SK-N-MC (cell line): Measurements from ENCODE around the gene GMPS.

Experiments
- EZH2 ChIP-seq: fragments of 200-600 bp; sonication (generic); IDR thresholded peaks from one replicate; pipeline ENCODE4 v1.6.1; 2017; ENCODE audit warnings: antibody characterized with exemption
- FOXP2 ChIP-seq: optimal IDR thresholded peaks from 2 replicates; pipeline ENCODE3; 2011; ENCODE audit warnings: mild to moderate bottlenecking, moderate library complexity; ENCODE audit not compliant: insufficient read depth; ENCODE audit errors: extremely low read length, control extremely low read depth
- POLR2AphosphoS5 ChIP-seq: IDR thresholded peaks from 2 replicates; pipeline ENCODE4 v1.6.1; 2012; ENCODE audit warnings: mild to moderate bottlenecking, low read depth, low read length, borderline replicate concordance

DNA sequence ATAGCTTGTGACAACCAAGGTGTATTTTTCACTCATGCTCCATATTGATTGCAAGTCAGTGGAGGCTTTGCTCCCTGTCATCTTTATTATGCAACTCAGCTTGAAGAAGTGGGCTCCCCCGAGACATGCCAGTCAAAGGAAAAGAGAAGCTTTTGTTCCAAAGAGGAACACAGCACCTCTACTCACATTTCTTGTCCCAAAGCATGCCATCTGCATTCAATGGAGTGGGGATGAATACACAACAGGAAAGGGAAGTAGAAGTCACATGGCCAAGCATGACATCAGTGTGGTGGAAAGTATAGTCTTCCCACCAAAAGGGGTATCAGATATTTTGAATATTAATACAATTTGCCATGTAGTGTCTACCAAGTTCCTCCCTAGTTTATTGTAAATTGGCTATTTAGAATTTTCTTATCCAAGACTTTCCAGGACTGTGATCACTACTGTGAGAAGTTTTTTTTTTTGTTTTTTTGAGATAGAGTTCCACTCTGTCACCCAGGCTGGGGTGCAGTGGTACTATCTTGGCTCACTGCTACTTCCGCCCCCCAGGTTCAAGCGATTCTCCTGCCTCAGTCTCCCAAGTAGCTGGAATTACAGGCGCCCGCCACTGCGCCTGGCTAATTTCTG lies 114.5 kb downstream of the GMPS start:
- TF ChIP-seq POLR2AphosphoS5: no peak
- TF ChIP-seq EZH2: no peak
- TF ChIP-seq FOXP2: no peak
